Type B pancreatic cell (in vitro differentiated cells): ENCODE data around the gene JOSD2. TPM values are rescaled to one million over a fixed set of nuclear protein-coding genes. Genes with fewer than 3 reads are reported as not detected.

ENCODE experiments used
- DNase-seq: peaks from one replicate; pipeline ENCODE4 v3.0.0; 2021; ENCODE audit warnings: mixed read lengths; ENCODE audit not compliant: unreplicated experiment; ENCODE audit errors: extremely low spot score
- H3K27ac Mint-ChIP-seq: 2 replicates; pipeline ENCODE4 v1.8.0; 2021; ENCODE audit warnings: mild to moderate bottlenecking, mixed read lengths
- H3K27me3 Mint-ChIP-seq: 2 replicates; pipeline ENCODE4 v1.8.0; 2021; ENCODE audit warnings: mixed read lengths
- H3K36me3 Mint-ChIP-seq: 2 replicates; pipeline ENCODE4 v1.8.0; 2021; ENCODE audit warnings: mixed read lengths
- H3K4me1 Mint-ChIP-seq: one replicate; pipeline ENCODE4 v1.8.0; 2021; ENCODE audit warnings: mixed read lengths; ENCODE audit not compliant: unreplicated experiment
- H3K4me3 Mint-ChIP-seq: 2 replicates; pipeline ENCODE4 v1.8.0; 2021; ENCODE audit warnings: mild to moderate bottlenecking, mixed read lengths
- H3K9me3 Mint-ChIP-seq: 2 replicates; pipeline ENCODE4 v1.8.0; 2021; ENCODE audit warnings: mixed read lengths
- CTCF ChIP-seq: fragments of 200-600 bp; sonication (generic); conservative IDR thresholded peaks from 2 replicates; pipeline ENCODE4 v1.5.0; 2021; ENCODE audit warnings: antibody characterized with exemption, mild to moderate bottlenecking
- total RNA-seq: library from RNA; stranded (reverse); gene quantifications from 2 replicates; pipeline ENCODE4 v1.2.1, GENCODE V29; 2021; ENCODE audit warnings: low replicate concordance

JOSD2 gene
- total RNA-seq, 1 donor from 2014 or later = 16.2 TPM

DNA sequence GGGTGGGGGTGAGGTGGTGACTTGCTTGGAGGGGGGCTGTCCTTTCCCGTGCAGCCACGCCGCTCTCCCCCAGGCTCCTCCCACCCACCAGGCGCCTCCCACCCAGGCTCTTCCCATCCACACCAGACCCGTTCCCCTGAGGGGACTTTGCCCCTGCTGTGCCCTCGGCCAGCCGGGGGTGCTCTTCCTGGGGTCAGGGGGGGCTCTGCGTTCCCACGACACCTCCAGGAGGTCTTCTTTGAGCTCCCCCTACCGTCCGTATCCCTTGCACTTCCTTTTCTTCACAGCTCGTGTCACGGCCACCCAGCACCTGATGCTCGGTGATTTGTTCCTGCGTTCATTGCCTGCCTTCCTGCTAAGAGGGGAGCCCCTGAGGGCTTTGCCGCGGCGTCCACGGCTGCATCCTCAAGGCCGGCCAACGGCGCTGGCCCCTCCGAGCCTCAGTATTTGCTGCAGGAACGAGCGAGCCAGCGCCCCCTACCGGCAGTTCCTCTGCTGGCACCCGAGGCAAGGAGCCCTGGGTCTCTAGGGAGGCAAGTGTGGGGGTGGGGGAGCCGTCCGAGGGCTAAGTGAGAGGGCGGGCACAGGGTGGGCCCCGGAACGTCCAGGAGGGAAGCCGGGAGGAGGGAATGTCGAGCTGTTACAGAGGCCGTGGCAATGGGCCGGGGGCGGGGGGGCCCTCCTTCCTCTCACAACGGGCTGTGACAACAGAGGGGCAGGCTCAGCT, 45.5 kb upstream of the JOSD2 start:
- TF ChIP-seq CTCF = peak; percentile 96
- DNase-seq = peak; percentile 93
- peaks cover 56% of the 10 kb centered on the region for H3K27me3 Mint-ChIP-seq
- no peaks in the 10 kb centered on the region for H3K36me3 Mint-ChIP-seq
- H3K9me3 Mint-ChIP-seq = no peaks in the 10 kb centered on the region
- H3K4me1 Mint-ChIP-seq = peaks cover 12% of the 10 kb centered on the region
- peak overlapping the region; percentile 94 for H3K4me3 Mint-ChIP-seq
- H3K27ac Mint-ChIP-seq = peak overlapping the region; percentile 68

- Mint-ChIP-seq H3K9me3 (no peaks in the 10 kb centered on the region), H3K36me3 (no peaks in the 10 kb centered on the region), H3K27me3 (peaks cover 55% of the 10 kb centered on the region), H3K27ac (no peak overlapping the region), H3K4me1 (peaks cover 12% of the 10 kb centered on the region), H3K4me3 (peak overlapping the region; percentile 94)
- no peak for DNase-seq
- no peak for TF ChIP-seq CTCF
Measured at GRCh38 chr19:50555450-50556281, 44.7 kb upstream of the JOSD2 start.

- no peak for DNase-seq
- Mint-ChIP-seq H3K36me3 (no peaks in the 10 kb centered on the region), H3K4me3 (peak overlapping the region; percentile 63), H3K9me3 (no peaks in the 10 kb centered on the region), H3K27ac (no peak overlapping the region), H3K4me1 (peaks cover 12% of the 10 kb centered on the region), H3K27me3 (peaks cover 61% of the 10 kb centered on the region)
- TF ChIP-seq CTCF = no peak
Measured at GRCh38 chr19:50555033-50555432, 44.0 kb upstream of the JOSD2 start.

DNA sequence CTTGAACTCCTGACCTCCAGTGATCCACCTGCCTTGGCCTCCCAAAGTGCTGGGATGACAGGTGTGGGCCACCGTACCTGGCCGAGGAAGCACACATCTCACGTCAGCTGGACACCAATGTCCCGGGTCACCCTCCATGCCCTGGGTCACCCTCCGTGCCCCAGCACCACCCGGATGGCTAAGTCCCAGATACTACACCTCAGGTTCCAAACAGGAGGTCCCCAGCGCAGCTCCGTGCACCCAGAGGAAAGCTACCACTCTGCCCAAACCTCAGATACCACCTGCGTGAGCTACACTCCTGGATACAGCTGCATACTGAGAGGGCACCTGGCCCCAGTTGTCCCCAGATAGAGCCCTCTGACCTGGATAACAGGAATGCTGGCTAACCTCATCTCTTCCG, 43.2 kb upstream of the JOSD2 start:
- H3K4me3 Mint-ChIP-seq = no peak overlapping the region

DNA sequence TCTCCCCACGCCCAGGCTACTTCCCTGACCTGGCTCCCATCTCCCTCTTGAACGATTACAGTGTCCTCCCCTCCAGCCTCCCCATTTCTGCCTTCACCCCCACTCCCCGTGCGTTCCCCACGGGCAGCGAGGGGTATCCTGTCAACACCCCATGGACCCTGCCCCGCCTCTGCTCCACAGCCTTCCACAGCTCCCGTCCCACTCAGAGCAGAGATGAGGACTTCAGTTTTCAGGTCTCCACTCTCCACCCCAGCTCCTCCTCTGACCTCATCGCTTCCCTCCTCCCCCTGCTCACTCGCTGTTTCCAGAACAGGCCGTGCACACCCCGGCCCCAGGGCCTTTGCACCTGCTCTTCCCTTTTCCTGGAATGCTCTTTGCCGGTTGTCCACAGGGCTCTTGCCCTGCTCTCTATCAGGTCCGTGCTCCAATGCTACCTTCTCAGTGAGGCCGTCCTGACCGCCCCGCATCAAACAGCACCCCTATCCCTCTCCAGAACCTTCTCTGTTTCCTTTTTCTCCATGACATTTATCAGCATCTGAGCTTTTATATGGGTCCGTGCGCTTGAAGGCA, 42.2 kb upstream of the JOSD2 start:
- Mint-ChIP-seq H3K9me3 (no peaks in the 10 kb centered on the region), H3K36me3 (no peaks in the 10 kb centered on the region), H3K4me3 (no peak overlapping the region), H3K27me3 (peaks cover 65% of the 10 kb centered on the region), H3K4me1 (peaks cover 12% of the 10 kb centered on the region), H3K27ac (peak overlapping the region; percentile 40)
- no peak for TF ChIP-seq CTCF
- no peak for DNase-seq

More for the DNA sequence above, 43.2 kb upstream of the JOSD2 start:
- Mint-ChIP-seq H3K36me3 (no peaks in the 10 kb centered on the region), H3K4me1 (peaks cover 12% of the 10 kb centered on the region), H3K27me3 (peaks cover 61% of the 10 kb centered on the region), H3K9me3 (no peaks in the 10 kb centered on the region), H3K27ac (no peak overlapping the region)
- no peak for TF ChIP-seq CTCF
- DNase-seq = no peak
